H1 (cell line): ENCODE data around the gene PDE4D. TPM values are rescaled to one million over a fixed set of nuclear protein-coding genes. Genes with fewer than 3 reads are reported as not detected.

Source experiments
- CTCF ChIA-PET: fragments of 300-600 bp; sonication (Branson Sonifier 250); formaldehyde crosslinking; loops from one replicate; lab custom pipeline; 2021; ENCODE audit not compliant: partially characterized antibody; lab: Charles Lee
- POLR2A ChIA-PET: fragments of 300-600 bp; sonication (Branson Sonifier 250); formaldehyde crosslinking; loops from one replicate; lab custom pipeline; 2021; ENCODE audit warnings: inconsistent platforms; ENCODE audit not compliant: partially characterized antibody; lab: Charles Lee
- DNase-seq, 2 experiments: peaks; one replicate each; pipeline versions ENCODE4 v3.0.0 to v3.0.0-alpha.2; 2010 to 2022; ENCODE audit warnings: low spot score in 2 of 2, low read depth in 1 of 2, mixed read lengths in 1 of 2
- FAIRE-seq: peaks from 2 replicates; lab custom pipeline; 2011; peaks lifted over from hg19 to GRCh38; lab: Jason Lieb, UNC
- H2AFZ ChIP-seq: 2 replicates; pipeline ENCODE4 v1.8.1; 2012; ENCODE audit warnings: low read length, inconsistent platforms
- H2AK5ac ChIP-seq: 2 replicates; pipeline ENCODE4 v1.6.1; 2013; ENCODE audit warnings: low read depth, low read length
- H2BK120ac ChIP-seq: replicated peaks from 2 replicates; pipeline ENCODE3; 2013; ENCODE audit warnings: low read depth, low read length, inconsistent platforms
- H2BK12ac ChIP-seq: 2 replicates; pipeline ENCODE4 v1.6.1; 2013; ENCODE audit warnings: low read depth, low read length
- H2BK15ac ChIP-seq: 2 replicates; pipeline ENCODE4 v1.6.1; 2013; ENCODE audit warnings: low read length
- H2BK20ac ChIP-seq: 2 replicates; pipeline ENCODE4 v1.6.1; 2013; ENCODE audit warnings: low read length
- H2BK5ac ChIP-seq: 2 replicates; pipeline ENCODE4 v1.6.1; 2013; ENCODE audit warnings: low read depth, low read length
- H3K14ac ChIP-seq: 2 replicates; pipeline ENCODE4 v1.6.1; 2013; ENCODE audit warnings: inconsistent platforms; ENCODE audit not compliant: insufficient read length
- H3K18ac ChIP-seq: 2 replicates; pipeline ENCODE4 v1.6.1; 2013; ENCODE audit warnings: low read length; ENCODE audit errors: extremely low read depth
- H3K23ac ChIP-seq: 2 replicates; pipeline ENCODE4 v1.6.1; 2013; ENCODE audit warnings: inconsistent platforms; ENCODE audit not compliant: insufficient read length
- H3K23me2 ChIP-seq: 2 replicates; pipeline ENCODE4 v1.6.1; 2013; ENCODE audit warnings: low read depth, low read length
- H3K27ac ChIP-seq: 2 replicates; pipeline ENCODE4 v1.6.1; 2011; ENCODE audit warnings: low read depth, low read length, inconsistent platforms
- H3K27me3 ChIP-seq, 4 experiments: replicated peaks in 1 of 4; 1 replicate in 1 of 4; 2 replicates in 3 of 4; pipeline versions ENCODE4 v1.6.1 to v1.8.1; 2011 to 2013; ENCODE audit warnings: low read length in 3 of 4, mild to moderate bottlenecking in 3 of 4, inconsistent platforms in 2 of 4, mixed read lengths in 2 of 4, moderate library complexity in 1 of 4; ENCODE audit not compliant: control insufficient read depth in 3 of 4, insufficient read depth in 3 of 4; ENCODE audit errors: extremely low read depth in 1 of 4
- H3K36me3 ChIP-seq, 4 experiments: 2 replicates each; pipeline versions ENCODE4 v1.6.1 to v1.8.1; 2011 to 2013; ENCODE audit warnings: mild to moderate bottlenecking in 4 of 4, low read length in 3 of 4, moderate library complexity in 2 of 4, control low read depth in 1 of 4, inconsistent platforms in 1 of 4; ENCODE audit not compliant: insufficient read depth in 4 of 4, control insufficient read depth in 2 of 4
- H3K4ac ChIP-seq: replicated peaks from 2 replicates; pipeline ENCODE3; 2013; ENCODE audit warnings: low read length, low read depth, mixed read lengths, inconsistent platforms; ENCODE audit not compliant: insufficient read length
- H3K4me1 ChIP-seq, 4 experiments: replicated peaks in 1 of 4; 1 replicate in 1 of 4; 2 replicates in 3 of 4; pipeline versions ENCODE4 v1.6.1 to v1.8.1; 2011 to 2013; ENCODE audit warnings: low read length in 3 of 4, inconsistent platforms in 2 of 4, mixed read lengths in 1 of 4; ENCODE audit not compliant: insufficient read depth in 4 of 4, control insufficient read depth in 3 of 4
- H3K4me2 ChIP-seq, 2 experiments: 2 replicates each; pipeline versions ENCODE4 v1.6.1 to v1.8.1; 2011 to 2013; ENCODE audit warnings: low read depth in 2 of 2, low read length in 2 of 2, control low read depth in 1 of 2, inconsistent platforms in 1 of 2, mild to moderate bottlenecking in 1 of 2; ENCODE audit not compliant: insufficient read depth in 1 of 2
- H3K4me3 ChIP-seq, 4 experiments: fragments of 200-600, 300-600 bp in 1 of 4; sonication (generic), shearing (Covaris generic), sonication (Bioruptor Twin) in 1 of 4; 2 replicates each; pipeline versions ENCODE4 v1.5.1 to v1.8.1; 2011 to 2016; ENCODE audit warnings: low read length in 4 of 4, low read depth in 3 of 4, control low read depth in 2 of 4, inconsistent platforms in 2 of 4, mild to moderate bottlenecking in 2 of 4, mixed read lengths in 1 of 4, moderate library complexity in 1 of 4; ENCODE audit not compliant: insufficient read depth in 2 of 4; ENCODE audit errors: extremely low read depth in 1 of 4
- H3K56ac ChIP-seq: replicated peaks from 2 replicates; pipeline ENCODE3; 2013; ENCODE audit warnings: low read depth, mild to moderate bottlenecking, mixed read lengths, low read length, inconsistent platforms; ENCODE audit not compliant: insufficient read length
- H3K79me1 ChIP-seq: 2 replicates; pipeline ENCODE4 v1.6.1; 2013; ENCODE audit warnings: low read depth, low read length, control low read depth
- H3K79me2 ChIP-seq, 2 experiments: 2 replicates each; pipeline versions ENCODE4 v1.6.1 to v1.8.1; 2012 to 2013; ENCODE audit warnings: low read length in 2 of 2, mild to moderate bottlenecking in 2 of 2, inconsistent platforms in 1 of 2; ENCODE audit not compliant: insufficient read depth in 2 of 2, control insufficient read depth in 1 of 2
- H3K9ac ChIP-seq, 4 experiments: replicated peaks in 1 of 4; 1 replicate in 1 of 4; 2 replicates in 3 of 4; pipeline versions ENCODE4 v1.6.1 to v1.8.1; 2011 to 2013; ENCODE audit warnings: low read depth in 3 of 4, low read length in 3 of 4, control low read depth in 2 of 4, mild to moderate bottlenecking in 2 of 4, moderate library complexity in 2 of 4, inconsistent platforms in 1 of 4; ENCODE audit errors: extremely low read depth in 1 of 4
- H3K9me3 ChIP-seq, 2 experiments: 2 replicates each; pipeline versions ENCODE4 v1.6.1 to v1.8.1; 2012 to 2013; ENCODE audit warnings: mild to moderate bottlenecking in 2 of 2, moderate library complexity in 2 of 2, control low read depth in 1 of 2, inconsistent platforms in 1 of 2, low read depth in 1 of 2, low read length in 1 of 2, mixed read lengths in 1 of 2; ENCODE audit not compliant: insufficient read depth in 2 of 2
- H4K20me1 ChIP-seq, 2 experiments: replicated peaks in 1 of 2; 2 replicates each; pipeline versions ENCODE3 to v1.8.1; 2011 to 2013; ENCODE audit warnings: inconsistent platforms in 2 of 2, low read length in 2 of 2, mild to moderate bottlenecking in 1 of 2; ENCODE audit not compliant: insufficient read depth in 2 of 2, control insufficient read depth in 1 of 2
- H4K5ac ChIP-seq: 2 replicates; pipeline ENCODE4 v1.6.1; 2013; ENCODE audit warnings: low read length, low read depth, mixed read lengths, inconsistent platforms; ENCODE audit not compliant: insufficient read length
- H4K8ac ChIP-seq: 2 replicates; pipeline ENCODE4 v1.8.0; 2013; ENCODE audit warnings: mild to moderate bottlenecking, moderate library complexity, low read length, inconsistent platforms; ENCODE audit not compliant: insufficient read depth; ENCODE audit errors: extremely low read depth
- H4K91ac ChIP-seq: replicated peaks from 2 replicates; pipeline ENCODE3; 2013; ENCODE audit warnings: low read length, mixed read lengths, inconsistent platforms; ENCODE audit not compliant: insufficient read length
- CHD1 ChIP-seq: IDR thresholded peaks from 2 replicates; pipeline ENCODE4 v1.6.1; 2012; ENCODE audit warnings: low read depth, low read length, improper control_type of control experiment
- FOSL1 ChIP-seq: IDR thresholded peaks from 2 replicates; pipeline ENCODE4 v1.6.1; 2011; ENCODE audit warnings: mild to moderate bottlenecking, low read depth, low read length, moderate library complexity; ENCODE audit not compliant: insufficient read depth
- HDAC2 ChIP-seq, 2 experiments: fragments of 300-600 bp in 1 of 2; sonication (generic) in 1 of 2; IDR thresholded peaks; 2 replicates each; pipeline ENCODE4 v1.6.1; 2011 to 2012; ENCODE audit warnings: low read depth in 2 of 2, low read length in 2 of 2, mild to moderate bottlenecking in 2 of 2, moderate library complexity in 2 of 2, borderline replicate concordance in 1 of 2, inconsistent platforms in 1 of 2
- JUND ChIP-seq: IDR thresholded peaks from 2 replicates; pipeline ENCODE4 v1.6.1; 2011; ENCODE audit warnings: mild to moderate bottlenecking, improper control_type of control experiment, low read length
- RFX5 ChIP-seq: IDR thresholded peaks from 2 replicates; pipeline ENCODE4 v1.6.1; 2011; ENCODE audit warnings: low read depth, low read length, improper control_type of control experiment, borderline replicate concordance
- TCF12 ChIP-seq: IDR thresholded peaks from 2 replicates; pipeline ENCODE4 v1.6.1; 2011; ENCODE audit warnings: low read depth, mild to moderate bottlenecking, low read length
- WGBS, 2 experiments: shearing (Covaris generic) in 1 of 2; methylation state at CpG; one replicate each; pipeline versions ENCODE4 v1.1.6 to v1.1.7; 2013 to 2015; ENCODE audit warnings: low lambda C conversion rate in 2 of 2, mixed read lengths in 2 of 2, inconsistent platforms in 1 of 2, low coverage in 1 of 2, missing lambda C conversion rate in 1 of 2; ENCODE audit not compliant: insufficient replicate concordance in 2 of 2, insufficient coverage in 1 of 2, insufficient read length in 1 of 2; ENCODE audit errors: extremely low coverage in 1 of 2, missing lambda C conversion rate in 1 of 2; 5-methylcytosine and 5-hydroxymethylcytosine counted together
- polyA plus RNA-seq, 7 experiments: library from polyadenylated mRNA; depleted of rRNA in 3 of 7; stranded (reverse) in 5 of 7; unstranded in 2 of 7; fragments of >200 nt in 5 of 7; fragments of 200-250 nt in 2 of 7; gene quantifications; 1 replicate in 5 of 7; 2 replicates in 1 of 7; 4 replicates in 1 of 7; pipeline versions ENCODE4 v1.2.1 to v1.2.3, GENCODE V29; 2011 to 2013; ENCODE audit warnings: missing spikeins in 2 of 7, mixed read lengths in 2 of 7
- total RNA-seq: library from RNA; stranded (reverse); fragmentation: NEBNext Ultra II Directional; extraction: Animal tissue kit (Norgen Biotek cat#: 25700); gene quantifications from 2 replicates; pipeline ENCODE4 v1.2.1, GENCODE V29; 2021

The PDE4D gene
- total and polyA plus RNA-seq, 2 of the 8 experiments (the other 6 are each of a cell fraction or from before 2014, with no cell fraction given), result 2.3 to 3.7 TPM

GRCh38 chr5:59436364-59437148 is 457.0 kb downstream of the PDE4D start:
- WGBS, 2 experiments, result 89% methylated on average over 5 of the region's 5 CpGs; no CpG with 5 or more reads in 1 of the 2 experiments
- H2BK5ac ChIP-seq, result no peak overlapping the region
- no peak overlapping the region for H2BK12ac ChIP-seq
- CTCF ChIA-PET, result interaction anchor here (1.0 kb wide), 1 partner anchor 11 kb away, joined by 3 read pairs; no protein-coding TSS in a partner anchor
- no peaks in the 10 kb centered on the region for H3K9me3 ChIP-seq
- H3K79me1 ChIP-seq, result no peaks in the 10 kb centered on the region
- H3K18ac ChIP-seq, result no peak overlapping the region
- H3K9ac ChIP-seq, result no peak overlapping the region
- no peak overlapping the region for H3K4ac ChIP-seq
- H2BK20ac ChIP-seq, result no peak overlapping the region
- no peaks in the 10 kb centered on the region for H4K20me1 ChIP-seq
- H4K8ac ChIP-seq, result no peak overlapping the region
- no peaks in the 10 kb centered on the region for H3K4me1 ChIP-seq
- H3K14ac ChIP-seq, result no peak overlapping the region
- no peak overlapping the region for H2AFZ ChIP-seq
- H4K5ac ChIP-seq, result no peak overlapping the region
- no peaks in the 10 kb centered on the region for H3K79me2 ChIP-seq
- H3K23me2 ChIP-seq, result no peaks in the 10 kb centered on the region
- H3K23ac ChIP-seq, result no peak overlapping the region
- H3K36me3 ChIP-seq, result no peaks in the 10 kb centered on the region
- H3K4me3 ChIP-seq, result no peak overlapping the region
- H4K91ac ChIP-seq, result no peak overlapping the region
- H3K56ac ChIP-seq, result no peak overlapping the region
- no peaks in the 10 kb centered on the region for H3K27me3 ChIP-seq
- POLR2A ChIA-PET, result no interaction called here
- no peak for DNase-seq
- no peak overlapping the region for H3K4me2 ChIP-seq
- TF ChIP-seq CHD1 (no peak), JUND (no peak), RFX5 (no peak), FOSL1 (no peak), HDAC2 (IDR thresholded peaks at IDR 0.05; ENCODE audit: borderline replicate concordance in 1 of 2, low read depth in 2 of 2, low read length in 2 of 2) (no peak), TCF12 (no peak)
- no peak overlapping the region for H2AK5ac ChIP-seq
- no peak overlapping the region for H2BK120ac ChIP-seq
- H2BK15ac ChIP-seq, result no peak overlapping the region
- FAIRE-seq, result no peak
- no peak overlapping the region for H3K27ac ChIP-seq
